Stromal cell of bone marrow (primary cell): ENCODE results near the gene INTS2.
"Not testable (repeated sequence)": the region's sequence is repeated elsewhere in the genome, so short reads cannot be mapped to it uniquely, and the experiment has no call there.

Source experiments
- DNase-seq: peaks from one replicate; pipeline ENCODE4 v3.0.0-alpha.2; 2012; ENCODE audit warnings: low read depth

Gene INTS2

DNA sequence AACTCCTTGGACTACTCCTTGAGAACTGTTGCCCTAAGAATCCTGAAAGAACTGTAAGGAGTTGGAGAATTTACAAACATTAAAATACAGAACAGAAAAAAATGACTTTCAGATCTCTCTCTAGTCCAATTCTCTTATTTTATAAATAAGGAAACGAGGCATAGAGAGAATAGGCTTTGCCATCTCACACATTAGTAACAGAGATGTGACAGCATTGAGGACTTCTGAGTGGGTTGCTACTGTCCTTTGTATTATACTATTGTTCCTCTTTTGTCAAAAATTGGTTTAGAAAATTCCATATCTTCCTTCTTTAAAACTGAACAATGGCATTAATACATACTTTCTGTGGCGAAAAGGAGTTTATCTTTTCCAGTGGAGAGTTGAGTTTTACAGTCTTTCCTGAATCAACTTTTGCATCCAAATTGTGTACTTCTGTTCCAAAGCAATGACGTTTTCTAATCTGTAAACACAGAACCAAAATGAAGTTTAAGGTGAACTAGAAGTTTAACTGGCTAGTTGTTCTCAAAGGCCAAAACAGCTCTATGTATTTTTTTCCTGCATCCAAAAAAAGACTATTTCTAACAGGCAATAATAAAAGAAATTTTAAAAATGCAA, 80.9 kb downstream of the INTS2 start:
- DNase-seq: no peak

DNA sequence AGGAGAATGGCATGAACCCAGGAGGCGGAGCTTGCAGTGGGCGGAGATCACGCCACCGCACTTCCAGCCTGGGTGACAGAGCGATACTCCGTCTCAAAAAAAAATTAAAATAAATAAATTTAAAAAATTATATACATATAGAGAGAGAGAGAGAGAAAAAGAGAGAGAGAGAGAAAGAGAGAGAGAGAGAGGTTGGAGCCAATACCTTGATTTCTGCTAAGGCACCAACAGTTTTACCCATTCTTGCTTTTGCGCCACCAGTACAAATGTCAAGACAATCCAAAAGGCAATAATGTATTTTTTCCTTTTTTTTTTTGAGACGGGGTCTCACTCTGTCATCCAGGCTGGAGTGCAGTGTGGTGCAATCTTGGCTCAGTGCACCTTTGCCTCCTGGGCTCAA, 81.7 kb downstream of the INTS2 start:
- DNase-seq: no peak

DNA sequence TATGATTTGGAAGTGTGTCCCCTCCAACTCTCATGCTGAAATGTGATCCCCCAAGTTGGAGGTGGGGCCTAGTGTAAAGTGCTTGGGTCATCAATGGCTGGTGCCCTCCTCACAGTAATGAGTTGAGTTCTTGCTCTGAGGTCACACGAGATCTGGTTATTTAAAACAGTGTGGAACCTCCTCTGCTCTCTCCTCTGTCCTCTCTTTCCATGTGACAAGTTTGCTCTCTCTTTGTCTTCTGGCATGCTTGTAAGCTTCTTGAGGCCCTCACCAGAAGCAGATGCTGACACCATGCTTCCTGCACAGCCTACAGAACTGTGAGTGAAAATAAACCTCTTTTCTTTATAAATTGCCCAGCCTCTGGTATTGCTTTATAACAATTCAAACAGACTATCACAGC, 84.3 kb downstream of the INTS2 start:
- no peak for DNase-seq

DNA sequence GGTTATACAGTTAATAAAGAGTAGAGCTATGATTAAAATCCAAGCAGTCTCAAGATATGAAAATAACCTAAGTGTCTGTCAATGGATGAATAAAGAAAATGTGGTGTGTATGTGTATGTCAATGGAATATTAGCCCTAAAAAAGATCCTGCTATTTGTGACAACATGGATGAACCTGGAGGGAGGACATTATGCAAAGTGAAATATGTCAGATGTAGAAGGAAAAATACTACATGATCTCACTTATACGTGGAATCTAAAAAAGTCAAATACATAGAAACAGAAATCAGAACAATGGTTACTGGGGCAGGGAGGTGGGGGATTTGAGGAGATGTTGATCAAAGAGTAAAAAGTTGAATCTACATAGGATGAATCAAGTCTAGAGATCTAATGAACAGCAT, 84.9 kb downstream of the INTS2 start:
- DNase-seq: no peak

DNA sequence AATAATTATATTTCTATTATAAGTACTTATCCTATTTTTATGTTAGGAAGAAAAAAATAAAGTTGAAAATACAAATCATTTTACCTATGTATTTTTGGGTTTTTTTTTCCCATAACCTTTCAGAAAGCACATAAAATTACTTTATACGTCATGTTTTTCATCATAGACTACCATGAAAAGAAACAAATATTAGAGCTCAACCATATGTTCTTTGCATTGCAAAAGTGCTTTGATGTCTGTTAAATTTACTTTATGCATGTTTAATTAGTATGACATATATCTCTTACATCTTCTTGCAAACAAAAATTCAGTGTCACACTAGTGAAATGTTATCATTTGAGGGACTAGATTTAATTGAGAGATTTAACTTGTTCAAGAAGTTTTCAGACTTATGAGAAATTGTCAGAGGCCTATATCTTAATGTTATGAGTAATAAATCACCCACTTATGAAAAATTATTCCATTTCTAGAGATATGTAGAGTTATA, 88.4 kb downstream of the INTS2 start:
- no peak for DNase-seq

DNA sequence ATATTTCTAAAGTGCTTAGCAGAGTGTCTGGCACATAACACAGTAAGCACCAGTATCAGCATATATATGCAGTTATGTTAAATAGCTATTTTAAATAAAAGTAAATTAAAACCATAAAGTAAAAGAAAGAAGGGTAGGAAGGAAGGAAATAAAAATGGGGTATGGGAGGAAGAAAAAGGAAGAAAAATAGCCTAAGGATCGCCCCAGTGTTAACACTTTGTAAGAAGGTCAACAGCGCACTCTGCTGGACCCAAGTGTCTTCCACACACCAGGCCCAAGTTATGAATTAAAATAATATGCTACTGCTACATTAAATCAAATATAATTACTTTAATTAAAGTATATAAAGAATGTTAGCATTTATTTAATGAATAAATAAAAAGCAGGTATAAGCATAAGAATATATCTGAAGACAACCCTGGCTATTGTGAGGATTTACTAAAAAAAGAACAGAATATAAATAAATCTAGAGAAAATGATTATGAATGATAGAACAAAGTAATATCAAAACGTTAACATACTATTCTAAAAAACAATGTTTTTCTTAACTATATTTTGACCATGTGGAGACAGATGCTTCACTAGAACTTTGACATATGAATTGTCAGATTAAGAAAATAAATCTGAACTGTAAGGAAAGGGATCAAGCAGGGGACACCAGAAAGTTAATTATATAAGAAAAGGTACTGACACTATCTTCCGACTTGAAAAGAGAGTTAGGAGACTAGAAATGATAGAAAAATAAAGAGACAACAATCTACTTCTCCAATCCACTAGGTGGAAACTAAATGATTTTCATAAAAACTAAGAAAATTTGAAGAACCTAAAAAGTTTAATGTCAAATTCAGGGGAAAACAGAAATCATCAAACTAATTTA, 90.4 kb downstream of the INTS2 start:
- DNase-seq: peak; percentile 45

DNA sequence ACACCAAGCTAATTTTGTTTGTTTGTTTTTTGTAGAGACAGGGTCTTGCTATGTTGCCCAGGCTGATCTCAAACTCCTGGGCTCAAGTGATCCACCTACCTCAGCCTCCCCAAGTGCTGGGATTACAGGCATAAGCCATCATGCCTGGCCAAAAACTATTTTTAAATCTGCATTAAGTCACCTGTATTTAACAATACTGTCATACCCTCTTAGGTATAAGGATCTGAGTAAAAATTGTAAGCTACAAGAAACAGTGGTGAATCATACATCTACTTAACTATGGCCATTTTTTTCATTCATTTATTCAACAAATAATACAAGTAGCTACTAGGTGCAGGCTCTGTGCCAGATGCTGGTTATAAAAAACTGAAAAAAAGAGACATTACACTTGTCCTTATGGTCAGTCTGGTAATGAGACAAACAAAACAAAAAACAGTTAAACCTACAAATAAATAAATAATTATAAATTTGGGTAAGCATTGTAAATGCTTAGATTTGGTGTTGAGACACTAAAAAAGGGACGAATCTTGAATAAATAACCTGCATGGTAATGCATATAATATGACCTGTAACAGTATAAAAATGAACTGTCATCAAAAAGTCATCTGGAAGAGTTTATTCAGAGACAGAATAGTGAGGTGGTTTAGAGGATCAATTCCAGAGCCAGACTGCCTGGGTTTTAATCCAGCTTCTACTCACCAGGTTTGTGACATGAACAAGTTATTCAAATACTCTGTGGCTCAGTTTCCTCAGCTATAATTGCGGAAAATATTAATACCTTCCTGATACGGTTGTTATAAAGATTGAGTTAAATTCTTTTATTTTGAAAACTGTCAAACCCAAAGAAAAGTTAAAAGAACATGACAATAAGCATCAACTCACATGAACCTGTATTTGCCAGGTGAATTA, 91.3 kb downstream of the INTS2 start:
- DNase-seq: no peak

DNA sequence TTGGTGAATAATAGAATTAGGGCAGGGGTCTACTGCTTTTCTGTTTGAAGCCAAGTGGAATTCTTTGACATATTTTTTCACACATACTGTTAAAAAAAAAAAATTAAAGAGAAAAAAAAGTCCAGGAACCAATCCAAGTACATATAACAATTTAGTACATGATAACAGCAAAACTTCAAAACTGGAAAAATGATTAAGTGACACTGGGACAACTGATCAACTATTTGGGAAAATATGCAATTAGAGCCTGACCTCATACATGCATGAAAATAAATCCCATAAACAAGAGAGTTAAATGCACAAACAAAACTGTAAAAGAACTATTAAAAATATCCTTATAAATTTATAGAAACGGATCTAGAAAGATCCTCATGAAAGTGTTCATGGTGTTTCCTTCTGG, 92.2 kb downstream of the INTS2 start:
- no peak for DNase-seq

DNA sequence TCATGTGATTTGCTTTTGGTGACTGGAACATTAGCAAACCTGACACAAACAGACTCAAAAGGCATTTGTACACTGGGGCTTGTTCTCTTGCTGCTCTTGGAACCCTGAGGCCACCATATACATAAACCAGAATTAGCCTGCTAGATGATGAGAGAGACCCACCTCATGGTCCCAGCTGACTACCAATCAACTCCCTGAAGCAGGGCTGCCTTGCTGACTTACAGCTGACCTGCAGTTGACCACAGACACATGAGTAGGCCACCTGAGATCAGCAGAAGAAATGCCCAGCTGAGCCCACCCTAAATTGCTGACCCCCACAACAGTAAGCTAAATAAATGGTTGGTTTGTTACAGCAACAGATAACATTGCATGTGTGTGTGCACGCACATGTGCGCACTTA, 93.2 kb downstream of the INTS2 start:
- no peak for DNase-seq

DNA sequence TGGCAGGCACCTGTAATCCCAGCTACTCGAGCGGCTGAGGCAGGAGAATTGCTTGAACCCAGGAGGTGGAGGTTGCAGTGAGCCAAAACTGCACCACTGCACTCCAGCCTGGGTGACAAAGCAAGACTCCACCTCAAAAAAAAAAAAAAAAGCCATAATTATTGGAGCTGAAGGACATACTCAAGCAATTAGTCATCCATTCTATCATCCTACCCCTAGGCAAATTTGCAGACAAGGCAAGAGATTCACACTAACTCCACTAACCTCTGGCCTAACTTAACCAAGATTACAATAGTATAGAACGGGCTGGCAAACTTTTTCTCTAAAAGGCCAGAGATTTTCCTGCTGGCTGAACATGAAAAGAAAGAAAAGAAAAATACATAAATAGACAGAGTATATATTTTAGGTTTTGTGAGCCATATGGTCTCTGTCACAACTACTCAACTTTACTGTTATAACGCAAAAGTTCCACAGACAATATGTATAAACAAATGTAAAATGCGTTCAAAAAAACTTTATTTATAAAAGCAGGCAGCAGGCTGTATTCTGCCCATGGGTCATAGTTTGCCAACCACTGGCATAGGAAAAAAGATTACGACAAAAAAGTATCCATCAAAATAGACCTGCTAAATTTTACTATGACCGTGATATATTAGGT, 94.1 kb downstream of the INTS2 start:
- no peak for DNase-seq

DNA sequence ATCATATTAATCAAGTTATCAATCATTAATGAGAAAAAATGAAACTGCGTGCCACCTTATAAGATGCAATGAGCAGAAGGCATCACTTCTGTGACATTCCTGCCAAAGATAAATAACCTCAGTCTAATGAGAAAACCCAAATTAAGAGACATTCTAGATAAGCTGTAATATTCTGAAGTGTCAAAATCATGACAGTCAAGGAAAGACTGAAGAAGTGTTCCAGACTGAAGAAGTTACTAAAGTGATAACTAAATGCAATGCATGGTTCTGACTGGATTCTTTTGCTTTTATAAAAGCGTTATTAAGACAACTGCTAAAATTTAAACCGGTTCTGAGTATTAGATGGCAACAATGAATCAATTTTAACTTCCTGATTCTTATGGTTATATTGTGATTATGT, 95.3 kb downstream of the INTS2 start:
- DNase-seq: no peak

DNA sequence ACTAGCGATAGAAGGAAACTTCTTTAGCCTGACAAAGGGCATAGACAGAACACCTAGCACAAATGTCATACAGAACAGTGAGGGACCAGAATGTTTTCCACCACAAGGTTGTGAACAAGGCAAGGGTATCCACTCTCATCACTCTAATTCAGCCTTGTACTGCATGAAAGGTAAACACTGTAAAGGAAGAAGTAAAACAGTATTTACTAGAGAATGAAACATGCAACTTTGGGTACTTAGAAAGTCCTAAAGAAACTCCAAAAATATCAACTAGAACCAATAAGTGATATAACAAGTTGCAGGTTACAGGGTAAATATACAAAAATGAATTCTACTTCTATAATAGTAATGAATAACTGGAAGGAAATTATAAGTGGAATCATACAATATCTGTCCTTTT, 96.7 kb downstream of the INTS2 start:
- no peak for DNase-seq

DNA sequence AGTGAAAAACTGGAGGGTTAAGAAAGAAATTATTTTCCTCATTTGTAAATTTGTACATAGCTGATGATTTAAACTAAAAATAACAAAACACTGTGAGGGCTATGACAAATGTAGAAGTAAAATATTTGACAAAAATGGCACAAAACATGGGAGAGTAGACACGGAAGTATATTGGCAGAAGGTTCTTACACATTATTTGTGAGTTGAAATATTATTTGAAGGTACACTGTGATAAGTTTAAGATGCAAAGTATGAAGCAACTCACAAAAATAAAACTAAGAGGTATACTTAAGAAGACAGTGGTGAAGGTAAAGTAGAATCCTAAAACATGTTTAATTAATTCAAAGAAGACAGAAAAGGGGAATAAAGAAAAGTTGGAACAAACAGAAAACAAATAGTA, 99.1 kb downstream of the INTS2 start:
- DNase-seq: no peak

DNA sequence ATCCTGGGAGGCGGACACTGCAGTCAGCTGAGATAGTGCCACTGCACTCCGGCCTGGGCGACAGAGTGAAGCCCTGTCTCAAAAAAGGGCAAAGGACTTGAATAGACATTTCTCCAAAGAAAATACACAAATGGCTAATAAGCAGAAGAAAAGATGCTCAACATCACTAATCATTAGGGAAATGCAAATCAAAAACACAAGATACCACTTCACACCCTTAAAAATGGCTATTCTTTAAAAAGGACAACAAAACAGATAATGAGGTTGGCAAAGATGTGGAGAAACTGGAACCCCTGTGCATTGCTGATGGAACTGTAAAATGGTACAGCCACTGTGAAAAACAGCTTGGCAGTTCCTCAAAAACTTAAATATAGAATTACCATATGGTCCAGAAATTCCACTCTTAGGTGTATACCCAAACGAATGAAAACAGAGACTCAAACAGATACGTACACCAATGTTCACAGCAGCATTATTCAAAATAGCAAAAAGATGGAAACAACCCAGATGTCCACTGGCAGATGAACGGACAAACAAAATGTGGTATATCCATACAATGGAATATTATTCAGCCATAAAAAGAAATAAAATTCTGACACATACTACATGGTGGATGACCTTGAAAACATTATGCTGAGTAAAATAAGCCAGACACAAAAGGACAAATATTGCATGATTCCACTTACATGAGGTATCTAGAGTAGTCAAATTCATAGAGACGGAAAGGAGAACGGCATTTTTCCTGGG, 100.0 kb downstream of the INTS2 start:
- DNase-seq: no peak

DNA sequence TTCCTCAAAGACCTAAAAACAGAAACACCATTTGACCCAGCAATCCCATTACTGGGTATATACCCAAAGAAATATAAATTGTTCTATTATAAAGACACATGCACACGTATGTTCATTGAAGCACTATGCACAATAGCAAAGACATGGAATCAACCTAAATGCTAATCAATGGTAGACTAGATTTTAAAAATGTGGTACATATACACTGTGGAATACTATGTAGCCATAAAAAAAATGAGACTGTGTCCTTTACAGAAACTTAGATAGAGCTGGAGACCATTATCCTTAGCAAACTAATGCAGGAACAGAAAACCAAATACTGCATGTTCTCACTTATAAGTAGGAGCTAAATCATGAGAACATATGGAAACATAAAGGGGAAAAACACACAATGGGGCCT, 100.9 kb downstream of the INTS2 start:
- DNase-seq: not testable (repeated sequence)

DNA sequence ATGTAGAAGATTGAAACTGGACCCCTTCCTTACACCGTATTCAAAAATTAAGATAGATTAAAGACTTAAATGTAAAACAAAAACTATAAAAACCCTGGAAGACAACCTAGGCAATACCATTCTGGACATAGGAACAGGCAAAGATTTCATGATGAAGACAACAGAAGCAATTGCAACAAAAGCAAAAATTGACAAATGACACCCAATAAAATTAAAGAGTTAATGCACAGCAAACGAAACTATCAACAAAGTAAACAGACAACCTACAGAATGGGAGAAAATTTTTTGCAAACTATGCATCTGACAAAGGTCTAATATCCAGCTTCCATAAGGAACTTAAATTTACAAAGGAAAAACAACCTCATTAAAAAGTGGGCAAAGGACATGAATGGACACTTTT, 101.6 kb downstream of the INTS2 start:
- DNase-seq: not testable (repeated sequence)

DNA sequence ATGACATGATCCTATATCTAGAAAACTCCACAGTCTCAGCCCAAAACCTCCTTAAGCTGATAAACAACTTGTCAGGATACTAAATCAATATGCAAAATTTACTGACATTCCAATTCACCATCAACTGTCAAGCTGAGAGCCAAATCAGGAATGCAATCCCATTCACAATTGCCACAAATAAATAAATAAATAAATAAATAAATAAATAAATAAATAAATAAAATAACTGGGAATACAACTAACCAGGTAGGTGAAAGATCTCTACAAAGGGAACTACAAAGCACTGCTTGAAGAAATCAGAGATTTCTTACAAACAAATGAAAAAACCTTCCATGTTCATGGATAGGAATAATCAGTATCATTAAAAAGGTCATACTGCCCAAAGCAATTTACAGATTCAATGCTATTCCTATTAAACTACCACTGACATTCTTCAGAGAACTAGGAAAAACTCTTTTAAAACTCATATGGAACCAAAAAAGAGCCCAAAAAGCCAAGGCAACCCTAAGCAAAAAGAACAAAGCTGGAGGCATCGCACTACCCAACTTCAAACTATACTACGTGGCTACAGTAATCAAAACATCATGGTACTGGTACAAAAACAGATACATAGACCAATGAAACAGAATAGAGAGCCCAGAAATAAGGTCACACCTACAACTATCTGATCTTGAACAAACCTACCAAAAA, 102.2 kb downstream of the INTS2 start:
- no peak for DNase-seq

DNA sequence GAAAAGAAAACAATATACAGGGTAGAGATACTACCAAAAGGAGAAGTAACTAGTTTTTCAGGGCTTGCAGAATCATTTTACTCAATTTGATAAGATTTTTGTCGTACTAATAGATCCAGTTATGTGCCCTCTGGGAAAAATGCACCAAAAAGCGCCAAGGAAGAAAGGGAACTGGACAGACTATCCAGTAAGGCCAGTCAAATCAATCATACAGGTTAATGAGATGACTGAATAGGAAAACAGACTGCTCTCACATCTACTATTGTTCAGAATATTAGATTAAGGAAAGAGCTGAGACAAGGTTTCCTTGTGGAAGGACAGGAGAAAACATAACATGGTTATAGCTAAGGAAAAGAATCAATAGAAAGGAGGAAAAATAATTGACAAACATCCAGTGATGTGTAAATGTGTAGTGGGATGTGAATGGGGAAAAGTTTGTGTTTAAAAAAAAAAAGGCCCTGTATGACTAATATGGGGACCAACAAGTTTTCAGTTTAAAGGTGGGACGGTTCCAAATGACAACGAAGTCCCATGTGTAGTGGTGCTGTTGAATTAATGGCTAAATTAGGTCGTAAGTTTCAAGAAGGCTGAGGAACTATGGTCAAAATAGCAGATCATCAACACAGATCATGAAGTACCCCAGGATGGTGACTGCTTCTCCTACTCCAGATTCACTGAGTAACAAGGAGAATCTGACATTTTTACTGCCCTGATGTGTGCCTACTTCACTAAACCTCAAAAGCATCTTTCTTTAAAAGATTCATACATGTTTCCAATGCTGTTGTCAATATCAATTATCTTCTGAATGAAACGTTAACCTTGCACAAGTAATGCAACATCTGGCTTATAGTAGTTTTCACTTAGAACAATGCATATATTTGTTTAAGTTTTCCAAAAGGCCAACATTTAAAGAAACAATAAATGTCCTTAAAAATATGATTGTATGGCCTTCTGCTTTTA, 105.2 kb downstream of the INTS2 start:
- DNase-seq: no peak

DNA sequence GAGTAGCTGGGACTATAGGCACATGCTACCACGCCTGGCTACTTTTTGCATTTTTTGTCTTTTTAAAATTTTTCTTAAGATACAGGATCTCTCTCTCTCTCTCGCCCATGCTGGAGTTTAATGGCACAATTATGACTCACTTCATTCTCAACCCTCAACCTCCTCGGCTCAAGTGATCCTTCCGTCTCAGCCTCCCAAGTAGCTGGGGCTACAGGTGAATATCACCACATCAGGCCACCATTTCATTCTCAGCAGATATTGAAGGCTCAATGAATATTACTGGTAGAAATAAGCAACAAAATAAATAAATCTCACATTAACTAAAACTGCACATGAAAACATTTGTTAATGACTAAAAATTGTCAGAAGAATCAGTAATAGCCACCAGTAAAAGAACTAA, 106.1 kb downstream of the INTS2 start:
- no peak for DNase-seq
